DMS114 treated with DMSO at 0.1 percent for 48 hours (cell line): Measurements from ENCODE around the gene SMG6.

Source experiments
- DNase-seq: peaks from one replicate; lab custom pipeline; 2025; ENCODE audit not compliant: unreplicated experiment; lab: John Stamatoyannopoulos, UW

Gene SMG6

DNA sequence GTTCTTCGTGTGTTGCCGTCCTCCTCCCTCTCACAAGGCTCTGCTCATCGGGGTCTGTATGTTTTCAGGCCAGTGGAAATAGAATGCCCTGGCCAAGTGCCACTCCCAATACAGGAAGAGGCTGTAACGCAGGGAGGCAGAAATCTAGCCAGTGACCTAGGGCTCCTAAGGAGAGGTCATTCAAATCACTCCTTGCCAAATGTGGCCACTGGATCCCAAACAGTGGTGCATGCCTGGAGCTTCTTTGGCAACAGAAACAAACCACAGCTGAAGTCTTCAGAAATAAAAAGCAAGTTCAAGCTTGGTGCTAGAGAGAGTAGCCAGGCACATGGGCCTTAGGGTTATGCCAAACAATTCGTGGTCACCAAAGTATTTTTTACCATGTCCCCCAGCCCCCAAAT, 66.1 kb downstream of the SMG6 start:
- DNase-seq: no peak

DNA sequence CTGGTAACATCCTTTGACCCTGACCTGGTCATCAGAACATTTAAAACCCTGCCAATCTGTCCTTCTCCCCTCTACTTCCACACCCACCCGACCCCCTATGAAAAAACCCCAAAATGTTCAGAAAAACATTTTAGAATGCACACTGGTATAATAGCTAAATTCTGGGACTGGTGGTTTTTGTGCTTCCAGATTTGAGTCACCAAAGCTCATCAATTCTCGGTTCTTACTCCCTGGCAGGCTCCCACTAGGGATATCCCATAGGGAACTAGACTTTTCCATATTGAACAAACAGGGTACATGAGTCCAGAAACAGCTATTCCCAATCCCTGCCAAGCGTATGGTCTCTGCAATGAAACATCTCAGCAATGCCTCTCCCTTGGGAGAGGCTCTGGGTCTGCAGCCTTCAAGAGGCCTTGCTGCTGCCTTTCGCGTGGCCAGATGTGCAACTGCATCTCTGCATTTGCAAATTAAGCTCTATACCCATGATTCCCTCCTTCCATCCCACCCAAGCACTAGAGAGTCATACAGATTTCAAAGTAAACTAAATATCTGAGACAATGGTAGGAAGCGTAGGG, 67.7 kb downstream of the SMG6 start:
- no peak for DNase-seq

DNA sequence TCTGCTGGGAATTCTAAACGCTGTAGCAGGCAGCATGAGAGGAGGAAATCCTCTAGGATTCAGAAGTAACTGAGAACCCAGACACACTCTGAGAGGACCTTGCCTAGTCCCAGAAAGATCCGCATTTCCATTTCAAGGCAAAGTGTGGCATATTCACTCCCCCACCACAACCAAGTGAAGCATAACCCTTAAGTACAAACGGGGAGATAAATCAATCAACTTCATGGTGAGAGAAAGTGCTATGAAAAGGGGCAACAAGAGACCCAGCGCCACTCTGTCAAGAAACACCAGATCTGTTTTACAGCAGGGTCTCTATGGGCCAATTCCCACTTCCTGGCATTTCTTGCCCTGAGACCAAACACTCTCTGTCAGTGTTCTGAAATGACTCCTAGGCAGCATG, 68.3 kb downstream of the SMG6 start:
- no peak for DNase-seq

DNA sequence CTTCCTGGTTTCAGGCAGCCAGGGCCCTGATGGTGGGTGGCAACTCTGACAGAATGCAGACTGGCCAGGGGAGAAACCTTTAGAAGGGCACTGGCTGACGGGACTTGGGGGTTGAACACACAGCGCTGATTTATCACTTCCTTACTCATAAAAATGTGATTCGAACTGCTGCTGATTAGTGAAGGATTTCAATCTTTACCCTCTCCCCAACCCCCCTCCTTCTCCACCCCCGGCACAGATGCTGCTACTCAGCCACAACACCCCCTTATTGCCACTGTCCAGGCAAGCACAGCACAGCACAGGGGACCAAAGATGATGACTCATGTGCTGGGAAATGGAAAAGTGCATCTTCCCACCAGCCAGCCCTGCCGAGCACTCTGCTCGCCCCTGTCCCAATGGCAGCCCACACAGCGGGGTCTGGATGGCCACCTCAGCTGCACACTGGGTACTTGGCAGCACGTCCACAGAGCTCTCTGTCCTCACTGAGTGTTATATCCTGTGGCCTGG, 70.1 kb downstream of the SMG6 start:
- no peak for DNase-seq

DNA sequence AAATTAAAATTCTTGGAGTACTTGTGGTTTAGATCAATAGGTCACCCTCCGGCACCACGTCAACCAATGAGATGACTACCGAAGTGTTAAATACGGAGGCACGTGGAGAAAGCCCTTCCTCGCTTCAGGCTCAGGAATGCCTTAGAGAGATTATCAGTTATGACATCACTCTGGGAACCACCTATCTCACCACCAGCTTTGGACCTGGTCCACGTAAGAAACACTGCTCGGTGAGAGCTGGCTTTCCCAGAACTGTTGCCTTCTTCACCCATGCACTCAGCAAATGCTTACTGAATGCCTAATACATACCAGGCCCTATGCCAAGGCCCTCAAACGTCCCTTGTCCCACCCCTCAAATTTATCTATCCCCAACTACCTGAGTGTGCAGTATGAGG, 71.3 kb downstream of the SMG6 start:
- no peak for DNase-seq

DNA sequence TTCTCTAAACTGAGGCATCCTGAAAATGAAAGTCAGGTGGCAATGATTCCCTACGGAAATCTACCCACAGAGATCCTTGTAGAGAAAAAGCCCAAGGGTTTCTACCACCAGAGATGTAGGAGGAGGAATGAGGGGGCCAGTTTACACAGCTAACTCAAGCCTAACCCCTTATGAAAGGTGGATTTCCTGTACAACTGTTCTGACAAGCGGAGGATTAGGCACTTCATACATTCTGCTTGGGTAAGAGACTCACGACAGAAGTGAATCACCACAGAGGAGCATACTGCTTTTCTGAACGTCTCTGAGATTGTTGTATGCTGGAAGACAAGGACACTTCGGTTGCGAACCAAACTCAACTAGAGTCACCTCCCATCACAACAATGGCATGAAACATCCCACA, 72.7 kb downstream of the SMG6 start:
- no peak for DNase-seq

DNA sequence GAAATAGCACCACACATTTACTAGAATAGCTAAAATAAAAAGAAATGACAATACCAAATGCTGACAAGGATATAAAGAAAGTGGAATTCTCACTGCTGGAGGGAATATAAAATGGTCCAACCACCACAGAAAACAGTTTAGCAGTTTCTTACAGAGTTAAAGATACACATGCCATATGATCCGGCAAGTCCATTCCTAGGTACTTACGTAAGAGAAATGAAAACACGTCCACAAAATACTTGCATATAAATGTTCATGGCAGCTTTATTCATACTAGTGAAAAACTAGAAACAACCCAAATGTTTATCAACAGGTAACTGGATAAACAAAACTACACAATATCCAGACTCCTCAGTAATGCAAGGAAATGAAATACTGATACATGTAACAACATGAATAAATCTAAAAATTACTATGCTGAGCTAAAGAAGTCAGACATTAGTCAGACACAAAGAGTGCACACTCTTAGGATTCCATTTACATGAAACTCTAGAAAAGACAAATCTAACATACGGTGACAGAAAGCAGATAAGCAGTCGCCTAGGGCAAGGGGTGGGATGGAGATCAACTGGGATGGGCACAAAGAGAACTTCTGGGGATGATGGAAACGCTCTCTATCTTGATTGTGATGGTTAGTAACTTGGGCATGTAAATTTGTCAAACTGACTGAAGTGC, 76.4 kb downstream of the SMG6 start:
- no peak for DNase-seq

DNA sequence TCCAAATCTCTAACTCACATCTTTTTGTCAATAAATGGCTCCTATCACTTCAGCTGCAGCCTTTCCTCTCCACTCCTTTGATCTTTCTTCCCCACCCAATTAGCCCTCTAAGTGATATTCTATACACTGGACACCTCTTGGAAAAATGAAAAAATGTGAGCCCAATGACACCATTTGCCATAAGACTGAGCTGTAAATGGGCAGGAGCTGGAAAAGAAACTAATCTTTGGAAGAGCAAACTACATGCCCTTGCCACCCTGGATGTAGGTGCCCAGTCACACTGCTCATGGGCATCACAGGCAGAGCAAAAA, 80.0 kb downstream of the SMG6 start:
- DNase-seq: no peak

DNA sequence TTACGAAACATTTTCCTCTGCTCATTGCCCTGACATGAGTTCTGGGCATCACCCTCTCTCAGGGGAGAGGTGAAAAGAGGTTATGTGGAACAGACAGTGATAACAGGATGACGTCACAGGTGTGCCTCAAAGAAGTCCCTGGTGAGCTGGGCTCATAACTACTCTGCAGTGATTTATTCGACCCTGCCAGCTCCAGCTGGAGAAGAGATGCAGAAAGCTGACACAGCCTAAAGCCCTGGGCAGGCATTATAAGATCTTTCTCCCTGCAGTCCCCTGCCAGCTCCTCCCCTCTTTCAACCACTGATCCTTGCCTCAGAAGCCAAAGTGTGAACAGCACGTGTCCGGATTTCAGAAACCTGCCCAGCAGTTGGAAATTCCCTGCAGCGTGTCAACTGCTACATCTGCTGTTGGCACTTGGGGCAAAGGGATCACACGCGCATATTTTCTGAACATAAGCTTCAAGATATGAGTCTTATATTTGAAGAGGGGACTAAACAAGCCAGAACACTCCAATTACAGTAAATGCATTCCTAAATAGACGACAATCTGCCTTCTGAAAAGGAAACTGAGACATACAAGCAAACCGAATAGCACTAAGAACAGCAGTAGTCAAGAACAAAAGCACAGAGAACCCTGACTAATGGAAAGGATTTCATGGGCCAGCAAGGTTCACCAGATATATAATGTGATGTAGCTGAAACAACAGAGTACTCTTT, 80.5 kb downstream of the SMG6 start:
- DNase-seq: no peak

DNA sequence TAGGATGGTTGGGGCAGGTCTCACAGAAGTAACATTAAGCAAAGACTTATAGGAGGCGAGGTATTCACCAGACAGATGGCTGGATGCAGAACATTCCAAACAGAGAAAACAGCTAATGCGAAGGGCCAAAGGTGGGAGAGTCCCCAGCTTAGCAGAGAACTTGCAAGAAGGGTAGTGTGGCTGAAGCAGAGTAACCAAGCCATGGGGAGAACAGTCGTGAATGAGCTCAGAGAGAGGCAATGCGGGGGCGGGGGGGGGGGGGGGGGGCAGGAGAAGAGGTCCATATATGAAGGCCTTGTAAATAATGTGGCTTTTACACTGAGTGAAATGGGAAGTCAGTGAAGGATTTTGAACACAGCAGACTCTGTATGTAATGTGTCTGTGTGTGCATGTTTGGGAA, 81.3 kb downstream of the SMG6 start:
- no peak for DNase-seq

DNA sequence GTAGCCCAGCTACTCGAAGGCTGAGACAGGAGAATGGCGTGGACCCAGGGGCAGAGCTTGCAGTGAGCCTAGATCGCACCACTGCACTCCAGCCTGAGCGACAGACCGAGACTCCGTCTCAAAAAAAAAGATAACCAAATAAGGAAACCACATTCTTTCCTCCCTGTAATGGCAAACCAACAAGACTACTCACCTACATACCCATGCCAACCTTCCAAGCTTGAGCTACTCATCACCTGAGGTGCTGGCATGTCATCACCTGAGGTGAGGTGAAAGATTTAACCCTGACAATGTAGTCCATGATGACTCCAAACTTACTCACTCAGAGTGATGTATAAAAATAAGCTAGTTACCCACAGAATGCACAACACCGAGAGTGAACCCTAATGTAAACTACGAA, 85.2 kb downstream of the SMG6 start:
- no peak for DNase-seq

DNA sequence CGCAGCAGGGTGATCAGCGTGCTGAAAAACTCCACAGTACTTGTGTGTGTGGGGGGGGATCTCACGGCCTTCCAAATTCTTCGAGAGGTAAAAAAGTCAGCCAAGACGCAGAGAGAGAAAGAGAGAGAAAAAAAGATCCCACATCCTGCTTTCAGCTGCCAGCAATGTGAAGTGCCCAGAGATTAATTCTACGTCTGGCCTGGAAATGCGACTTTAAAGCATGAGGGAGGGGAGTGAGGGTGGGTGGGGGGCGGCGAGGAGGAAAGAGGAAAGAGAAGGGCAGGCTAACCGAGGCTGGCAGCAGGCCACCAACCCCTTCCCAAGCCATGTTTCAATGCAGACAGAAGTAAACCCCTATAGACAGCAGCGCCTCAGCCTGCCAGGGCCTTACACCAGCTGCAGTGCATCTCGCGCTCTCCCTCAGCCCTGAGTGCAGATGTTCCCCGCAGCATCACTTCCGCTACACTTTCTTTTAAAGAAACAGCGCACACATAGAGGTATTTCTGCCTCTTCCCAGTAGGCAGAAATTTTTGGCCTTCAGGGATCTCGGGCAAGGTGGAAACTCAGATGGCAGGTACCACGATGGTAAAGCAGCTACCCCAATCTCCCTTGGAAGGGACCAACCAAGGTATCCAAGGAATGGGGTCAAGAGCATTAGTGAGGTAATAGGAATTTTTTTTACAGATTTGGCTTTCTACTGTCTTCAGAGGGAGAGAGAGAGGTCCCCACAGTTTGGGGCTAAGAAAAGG, 87.8 kb downstream of the SMG6 start:
- DNase-seq: no peak

DNA sequence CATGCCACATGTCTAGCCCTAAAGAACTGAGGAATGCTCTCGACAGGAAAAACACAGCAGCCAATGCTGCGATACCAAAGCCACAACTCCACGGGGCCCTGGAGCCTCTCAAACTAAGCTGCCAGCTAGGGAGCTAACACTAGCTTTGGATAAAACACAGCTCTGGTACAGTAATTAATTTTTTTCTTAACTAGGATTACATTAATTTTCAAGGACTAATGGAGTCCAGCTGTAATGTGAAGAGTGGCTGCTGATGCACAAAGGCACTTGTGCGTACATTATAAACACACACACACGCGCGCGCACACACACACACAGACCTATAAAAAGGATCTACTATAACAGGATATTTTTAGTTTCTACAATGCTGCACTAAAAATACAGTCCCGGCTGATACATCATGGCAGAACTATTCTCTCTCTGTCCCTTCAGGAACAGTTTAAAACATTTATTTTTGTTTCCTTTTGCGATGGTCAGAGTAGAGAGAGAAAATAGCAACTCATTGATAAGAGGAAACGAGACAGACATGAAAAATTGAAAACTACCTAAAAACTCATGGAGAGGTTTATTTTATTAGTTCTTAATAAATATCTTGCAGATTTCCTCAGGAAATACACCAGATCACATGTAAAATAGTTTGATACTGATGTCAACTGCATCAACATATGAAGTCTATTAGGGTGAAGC, 88.5 kb downstream of the SMG6 start:
- no peak for DNase-seq

DNA sequence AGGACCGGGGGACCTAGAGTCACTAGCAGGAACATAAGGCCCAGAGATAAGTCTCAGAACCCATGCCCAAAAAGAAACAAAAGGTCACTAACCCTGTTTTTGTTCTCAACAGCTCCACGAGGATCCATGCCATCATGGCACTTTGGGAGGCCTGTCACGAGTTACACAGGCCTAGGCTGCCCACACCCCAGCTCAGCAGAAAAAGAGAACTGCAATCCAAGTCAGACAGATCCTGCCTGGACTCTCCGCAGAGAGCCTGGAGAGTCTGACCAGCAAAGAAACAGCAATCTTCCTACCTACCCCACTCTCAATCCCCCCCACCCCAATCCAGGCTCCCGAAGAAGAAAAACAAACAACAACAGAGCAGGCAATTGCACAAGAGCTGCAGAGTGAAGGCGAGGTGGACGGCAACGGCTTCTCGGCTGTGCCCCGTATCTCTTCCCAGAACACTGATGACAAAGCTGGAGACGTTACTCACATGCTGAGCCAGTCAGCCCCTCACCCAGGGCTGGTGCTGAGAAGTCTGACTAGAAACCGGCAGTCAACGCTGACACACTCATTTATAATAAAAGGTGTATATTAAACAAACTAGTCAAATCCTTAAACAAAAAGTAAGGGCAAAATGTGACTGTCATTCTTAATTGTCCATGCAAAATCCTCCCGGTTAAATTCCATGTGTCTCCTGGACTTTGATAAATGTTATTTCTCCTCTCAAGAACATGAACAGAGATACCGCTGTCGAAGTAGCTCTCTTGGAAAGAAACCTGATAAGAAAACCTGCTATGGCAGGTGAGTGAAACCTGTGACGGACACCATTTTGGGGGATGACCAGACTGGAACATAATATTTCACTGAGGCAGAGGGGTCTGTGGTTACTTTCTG, 89.3 kb downstream of the SMG6 start:
- no peak for DNase-seq

DNA sequence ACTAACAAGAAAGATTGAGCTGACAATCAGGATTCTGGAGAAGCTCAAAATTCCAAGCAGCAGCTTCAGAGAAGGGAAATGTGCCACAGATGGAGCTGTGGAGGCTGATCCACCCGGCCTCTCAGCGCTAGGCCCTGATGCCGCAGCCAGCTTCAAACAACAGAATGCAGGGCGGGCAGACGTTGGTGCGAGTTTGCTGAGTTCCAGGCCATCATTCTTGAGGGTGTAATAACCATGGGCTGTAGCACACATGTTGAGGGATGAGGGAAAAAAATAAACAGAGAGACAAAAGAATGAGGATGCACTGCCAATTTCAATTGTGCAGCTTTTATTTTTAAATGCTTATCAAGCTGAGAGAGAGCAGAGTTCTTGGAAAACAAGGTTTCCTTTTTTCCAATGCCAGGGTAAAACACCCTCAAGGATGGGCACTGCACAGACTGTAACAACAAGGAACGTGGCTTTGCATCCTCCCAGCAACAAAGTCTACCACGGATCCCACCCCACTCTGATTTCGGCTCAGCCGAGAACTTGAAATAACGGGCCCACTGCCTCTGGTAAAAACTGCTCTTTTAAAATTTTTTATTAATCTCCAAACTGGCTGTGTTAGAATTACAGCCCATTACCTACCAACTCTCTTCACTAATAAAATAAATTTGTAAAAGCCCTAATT, 90.2 kb downstream of the SMG6 start:
- no peak for DNase-seq

DNA sequence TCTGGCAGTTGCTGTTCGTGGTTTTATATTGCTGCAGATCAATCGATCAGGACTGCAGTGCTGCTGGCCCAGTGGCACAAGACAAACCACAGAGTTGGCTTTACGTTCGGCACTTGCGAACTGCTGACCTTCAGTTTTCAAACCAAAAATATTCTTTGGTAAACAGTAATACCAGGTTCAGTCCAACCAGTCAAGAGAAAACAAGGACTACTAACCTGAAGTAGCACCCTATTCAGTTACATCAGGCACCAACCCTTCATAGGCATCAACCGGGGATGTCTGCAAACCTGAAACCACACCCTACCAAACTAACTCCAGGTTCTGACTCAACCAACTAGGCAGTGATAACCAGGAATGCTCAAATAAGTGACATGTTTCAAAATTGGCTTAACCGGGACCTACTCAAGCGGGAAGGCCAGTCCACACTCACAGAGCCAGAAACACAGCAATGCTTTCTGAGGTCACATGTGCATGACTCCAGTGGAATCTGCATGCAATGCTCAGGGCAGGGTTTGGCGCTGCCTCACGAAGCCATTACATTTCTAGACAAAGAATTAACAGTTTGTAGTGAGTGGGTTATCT, 91.1 kb downstream of the SMG6 start:
- DNase-seq: no peak

DNA sequence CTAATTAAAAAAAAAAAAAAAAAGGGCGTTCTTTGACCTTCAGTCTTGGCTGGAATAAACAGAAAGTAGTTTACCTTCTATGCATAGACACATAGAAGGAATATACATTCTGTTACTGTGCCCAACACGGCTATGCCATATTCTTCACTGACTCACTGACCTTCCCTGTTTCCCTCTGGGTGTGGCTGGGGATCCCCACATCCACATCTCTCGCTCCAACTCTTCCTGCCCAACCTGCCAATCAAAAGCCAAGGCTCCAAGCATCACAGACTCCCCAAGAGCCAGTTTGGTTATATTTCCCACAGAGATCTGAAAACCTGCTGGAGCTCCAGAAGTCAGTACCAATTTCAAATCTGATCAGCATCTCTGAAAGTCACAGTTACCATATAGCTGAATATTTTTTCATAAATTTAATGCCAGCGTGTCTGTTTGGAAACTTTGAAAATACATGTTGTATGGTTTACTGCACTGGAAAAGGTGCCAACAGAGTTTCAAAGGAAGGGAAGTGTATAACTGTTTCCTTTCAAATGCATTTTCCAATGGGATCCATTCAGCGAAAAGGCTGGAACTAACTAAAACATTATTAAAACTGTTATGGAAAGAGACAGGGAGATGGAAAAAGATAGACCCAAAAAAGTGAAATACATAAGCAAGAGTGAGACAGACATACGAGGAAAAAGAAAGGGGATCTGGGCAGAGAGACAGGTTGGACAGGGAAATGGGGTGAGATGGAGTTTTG, 91.8 kb downstream of the SMG6 start:
- no peak for DNase-seq

DNA sequence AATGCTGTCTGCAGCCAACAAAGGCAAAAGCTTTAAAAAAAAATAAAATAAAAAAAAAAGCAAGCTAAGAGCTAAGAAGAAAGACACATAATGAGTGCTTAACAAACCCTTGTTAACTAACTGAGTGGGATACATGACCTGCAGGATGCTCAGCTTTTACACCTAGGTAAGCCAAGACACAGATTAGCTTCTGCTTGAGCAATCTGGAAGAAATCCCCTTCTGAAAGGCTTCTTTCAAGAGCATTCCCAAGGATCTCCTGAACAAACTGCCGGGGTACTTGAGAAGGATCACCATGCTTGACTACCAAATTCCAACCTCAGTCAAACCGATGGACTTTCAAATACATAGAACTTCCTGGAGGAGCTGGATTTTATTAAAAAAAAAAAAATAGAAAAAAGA, 92.9 kb downstream of the SMG6 start:
- DNase-seq: no peak
